Ishikawa (cell line): Measurements from ENCODE around the gene CASTOR1.

Experiments used
- CEBPB ChIP-seq: IDR thresholded peaks from 2 replicates; pipeline ENCODE4 v1.6.1; 2012
- CREB1 ChIP-seq: IDR thresholded peaks from 2 replicates; pipeline ENCODE4 v1.6.1; 2012; ENCODE audit warnings: low read depth
- EGR1 ChIP-seq: IDR thresholded peaks from 2 replicates; pipeline ENCODE4 v1.6.1; 2012
- EP300 ChIP-seq: IDR thresholded peaks from 2 replicates; pipeline ENCODE4 v1.6.1; 2012; ENCODE audit warnings: borderline replicate concordance
- FOXM1 ChIP-seq: IDR thresholded peaks from 2 replicates; pipeline ENCODE4 v1.6.1; 2012; ENCODE audit warnings: low read depth, borderline replicate concordance
- MAX ChIP-seq: IDR thresholded peaks from 2 replicates; pipeline ENCODE4 v1.6.1; 2012
- NFIC ChIP-seq: IDR thresholded peaks from 2 replicates; pipeline ENCODE4 v1.6.1; 2012
- RAD21 ChIP-seq: IDR thresholded peaks from 2 replicates; pipeline ENCODE4 v1.6.1; 2012; ENCODE audit warnings: low read depth
- REST ChIP-seq: IDR thresholded peaks from 2 replicates; pipeline ENCODE4 v1.6.1; 2012; ENCODE audit warnings: low read depth, mild to moderate bottlenecking
- TAF1 ChIP-seq: IDR thresholded peaks from 2 replicates; pipeline ENCODE4 v1.6.1; 2012; ENCODE audit warnings: low read depth, mild to moderate bottlenecking
- TCF12 ChIP-seq: IDR thresholded peaks from 2 replicates; pipeline ENCODE4 v1.6.1; 2012; ENCODE audit warnings: low read depth
- TEAD4 ChIP-seq: IDR thresholded peaks from 2 replicates; pipeline ENCODE4 v1.6.1; 2012
- USF1 ChIP-seq: IDR thresholded peaks from 2 replicates; pipeline ENCODE4 v1.6.1; 2012
- YY1 ChIP-seq: IDR thresholded peaks from 2 replicates; pipeline ENCODE4 v1.6.1; 2012; ENCODE audit warnings: low read depth
- ZBTB7A ChIP-seq: IDR thresholded peaks from 2 replicates; pipeline ENCODE4 v1.6.1; 2012; ENCODE audit warnings: low read depth

Gene CASTOR1

GRCh38 chr22:30318799-30319419, 29.6 kb upstream of the CASTOR1 start:
- TF ChIP-seq CEBPB, result no peak
- TF ChIP-seq TAF1, result no peak
- no peak for TF ChIP-seq CREB1
- TF ChIP-seq USF1, result no peak

GRCh38 chr22:30317778-30318177, 28.5 kb upstream of the CASTOR1 start:
- no peak for TF ChIP-seq YY1
- TF ChIP-seq CEBPB, result no peak
- TF ChIP-seq TEAD4, result no peak
- TF ChIP-seq EP300, result no peak
- no peak for TF ChIP-seq TAF1
- TF ChIP-seq RAD21, result no peak
- no peak for TF ChIP-seq ZBTB7A
- TF ChIP-seq USF1, result no peak
- no peak for TF ChIP-seq CREB1
- TF ChIP-seq NFIC, result no peak
- no peak for TF ChIP-seq FOXM1
- TF ChIP-seq MAX, result no peak
- TF ChIP-seq EGR1, result no peak

GRCh38 chr22:30315962-30316576, 26.8 kb upstream of the CASTOR1 start:
- TF ChIP-seq ZBTB7A, result no peak
- no peak for TF ChIP-seq NFIC
- TF ChIP-seq USF1, result no peak
- TF ChIP-seq MAX, result no peak
- no peak for TF ChIP-seq FOXM1
- TF ChIP-seq RAD21, result no peak
- TF ChIP-seq TAF1, result no peak
- no peak for TF ChIP-seq TCF12
- TF ChIP-seq TEAD4, result no peak
- TF ChIP-seq REST, result no peak
- TF ChIP-seq CEBPB, result no peak
- no peak for TF ChIP-seq EP300
- no peak for TF ChIP-seq YY1
- no peak for TF ChIP-seq CREB1
- no peak for TF ChIP-seq EGR1

GRCh38 chr22:30314915-30315314, 25.6 kb upstream of the CASTOR1 start:
- TF ChIP-seq EGR1 (no peak), EP300 (no peak), FOXM1 (no peak), RAD21 (no peak), CREB1 (no peak), YY1 (no peak), TCF12 (no peak), USF1 (no peak), MAX (no peak), TAF1 (no peak), ZBTB7A (no peak), CEBPB (no peak), REST (no peak), TEAD4 (no peak), NFIC (no peak)
